HG03457 (cell line): ENCODE data around the gene KRTAP4-1.
"Not testable (repeated sequence)": the region's sequence is repeated elsewhere in the genome, so short reads cannot be mapped to it uniquely, and the experiment has no call there.

Experiments used
- ATAC-seq: cut with Tn5 transposase; IDR thresholded peaks from one replicate; pipeline ENCODE4 v1.9.1; 2021; ENCODE audit warnings: moderate number of reproducible peaks; ENCODE audit not compliant: unreplicated experiment

KRTAP4-1 gene

DNA sequence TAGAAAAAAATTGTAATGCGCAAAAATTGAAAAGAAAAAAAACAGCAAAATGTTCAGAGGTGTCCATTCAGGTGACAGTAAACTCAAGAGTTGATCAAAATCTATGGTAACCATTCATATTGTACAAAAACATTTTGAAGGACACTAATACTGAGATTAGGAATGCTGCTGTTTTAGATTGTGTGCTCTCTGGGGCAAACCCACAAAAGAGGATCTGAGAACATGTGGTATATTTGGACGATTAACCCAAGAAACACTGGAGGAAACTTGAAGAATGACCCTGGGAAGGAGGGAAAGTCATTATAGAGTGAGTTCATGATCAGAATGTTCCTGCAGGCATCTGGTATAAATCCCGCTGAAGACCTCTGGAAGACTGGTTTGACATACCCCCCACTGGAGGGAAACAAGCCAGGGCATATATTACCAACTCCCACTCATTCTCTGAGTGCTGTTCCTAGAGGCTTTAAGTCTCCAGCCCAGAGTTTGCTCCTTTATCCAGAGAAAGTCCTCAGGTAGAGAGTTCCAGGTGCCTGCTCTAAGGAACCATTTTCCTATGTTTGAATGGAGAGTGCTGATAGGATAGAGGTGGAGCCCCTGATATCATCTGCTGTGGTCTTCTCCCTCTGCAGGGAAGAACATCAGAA, 7.8 kb downstream of the KRTAP4-1 start:
- no peak for ATAC-seq

GRCh38 chr17:41171886-41172285, 12.8 kb downstream of the KRTAP4-1 start:
- no peak for ATAC-seq

DNA sequence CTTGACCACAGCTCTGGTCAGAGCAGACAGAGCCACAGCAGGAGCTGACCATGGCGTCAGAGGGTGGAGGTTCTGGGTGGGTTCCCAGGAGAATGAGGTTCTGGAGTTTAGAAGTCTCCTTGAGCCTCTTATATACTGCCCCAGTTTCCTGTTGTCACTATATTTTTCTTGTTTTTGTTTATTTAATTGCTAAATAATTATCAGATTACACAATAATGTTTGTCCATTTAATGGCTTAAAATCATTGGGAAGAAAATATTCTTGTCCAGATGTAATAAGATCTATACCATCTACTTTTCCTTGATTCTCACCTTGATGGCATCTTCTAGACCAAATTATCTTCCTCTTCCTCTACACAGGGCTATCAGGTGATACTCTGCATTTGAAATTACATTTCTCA, 16.6 kb downstream of the KRTAP4-1 start, which contains the start of gene KRTAP4-3:
Gene KRTAP4-3 (minus strand): TSS at position 101 of the 400 bp plus-strand sequence. CDS start 49 bp downstream, at position 52.
- ATAC-seq, result no peak

DNA sequence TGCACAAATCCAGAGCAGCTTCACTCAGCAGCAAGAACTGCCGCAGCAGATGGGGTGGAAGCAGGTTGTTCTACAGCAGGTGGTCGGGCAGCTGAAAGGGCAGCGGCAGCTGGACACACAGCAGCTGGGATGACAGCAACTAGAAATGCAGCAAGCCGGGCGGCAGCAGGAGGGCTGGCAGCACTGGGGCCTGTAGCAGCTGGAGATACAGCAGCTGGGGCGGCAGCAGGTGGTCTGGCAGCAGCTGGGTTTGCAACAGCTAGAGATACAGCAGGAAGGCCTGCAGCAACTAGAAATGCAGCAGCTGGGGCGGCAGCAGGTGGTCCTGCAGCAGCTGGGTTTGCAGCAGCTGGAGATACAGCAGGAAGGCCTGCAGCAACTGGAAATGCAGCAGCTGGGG, 17.1 kb downstream of the KRTAP4-1 start:
- no peak for ATAC-seq

GRCh38 chr17:41163828-41164227, 20.9 kb downstream of the KRTAP4-1 start:
- ATAC-seq, result no peak

- ATAC-seq, result no peak
Observed at GRCh38 chr17:41160648-41161047, 24.1 kb downstream of the KRTAP4-1 start, which contains the start of gene KRTAP4-4. Gene KRTAP4-4 (minus strand): TSS chr17:41160748. CDS start chr17:41160691, 57 bp downstream.

GRCh38 chr17:41160190-41160589, 24.5 kb downstream of the KRTAP4-1 start:
- not testable (repeated sequence) for ATAC-seq

DNA sequence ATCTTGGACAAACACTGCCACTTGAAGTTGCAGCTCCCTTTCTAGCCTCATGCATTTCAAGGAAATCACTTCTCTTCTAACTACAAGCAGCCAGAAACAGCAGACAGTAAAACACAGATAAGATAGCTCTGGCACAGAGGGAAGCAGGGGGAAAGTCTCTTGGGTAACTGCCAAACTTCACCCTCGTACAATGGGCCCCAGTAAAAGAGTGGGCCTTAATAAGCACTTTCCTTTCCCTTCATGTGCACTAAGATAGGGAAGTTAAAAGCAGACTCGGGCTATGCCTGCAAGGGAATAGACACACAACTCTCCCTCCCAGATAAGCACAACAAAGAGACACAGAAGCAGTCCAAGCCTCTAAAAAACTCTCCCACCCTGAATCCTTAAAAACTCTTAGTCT, 30.9 kb downstream of the KRTAP4-1 start:
- ATAC-seq, result no peak

DNA sequence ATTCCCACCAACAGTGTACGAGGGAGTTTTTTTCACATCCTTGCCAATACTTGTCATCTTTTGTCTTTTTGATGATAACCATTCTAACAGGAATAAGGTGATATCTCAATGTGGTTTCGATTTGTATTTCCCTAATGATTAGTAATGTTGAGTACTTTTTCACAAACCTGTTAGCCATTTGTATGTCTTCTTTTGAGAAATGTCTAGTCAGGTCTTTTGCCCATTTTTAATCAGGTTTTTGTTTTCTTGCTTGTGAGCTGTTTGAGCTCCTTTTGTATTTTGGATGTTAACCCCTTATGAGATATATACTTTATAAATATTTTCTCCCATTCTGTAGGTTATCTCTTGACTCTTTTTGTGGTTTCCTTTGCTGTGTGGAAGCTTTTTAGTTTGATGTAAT, 33.2 kb downstream of the KRTAP4-1 start:
- ATAC-seq, result no peak

- no peak for ATAC-seq
Observed at GRCh38 chr17:41150026-41150425, 34.7 kb downstream of the KRTAP4-1 start.

GRCh38 chr17:41149652-41149985, 35.1 kb downstream of the KRTAP4-1 start, which contains the start of gene KRTAP4-5:
Gene KRTAP4-5 (minus strand): TSS chr17:41149825. CDS start chr17:41149767, 58 bp downstream.
- no peak for ATAC-seq

GRCh38 chr17:41148971-41149651, 35.6 kb downstream of the KRTAP4-1 start:
- not testable (repeated sequence) for ATAC-seq

GRCh38 chr17:41147531-41148204, 37.0 kb downstream of the KRTAP4-1 start:
- ATAC-seq, result no peak

- no peak for ATAC-seq
Observed at GRCh38 chr17:41145261-41145660, 39.5 kb downstream of the KRTAP4-1 start.

DNA sequence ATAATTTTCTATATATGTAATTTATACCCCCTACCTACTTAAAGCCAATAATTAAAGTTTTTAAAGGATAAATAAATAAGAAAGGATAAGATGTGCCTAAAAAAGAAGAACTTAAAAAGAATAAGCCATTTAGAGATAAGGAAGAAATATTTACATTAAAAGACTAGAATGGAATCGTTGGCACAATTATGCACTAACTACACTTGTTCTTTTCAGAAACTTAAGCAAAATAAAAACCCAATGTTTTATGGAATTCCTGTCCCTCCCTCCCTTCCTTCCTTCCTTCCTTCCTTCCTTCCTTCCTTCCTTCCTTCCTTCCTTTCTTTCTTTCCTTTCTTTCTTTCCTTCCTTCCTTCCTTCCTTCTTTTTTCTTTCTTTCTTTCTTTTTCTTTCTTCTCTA, 39.9 kb downstream of the KRTAP4-1 start:
- ATAC-seq, result no peak

GRCh38 chr17:41141361-41141760, 43.4 kb downstream of the KRTAP4-1 start:
- no peak for ATAC-seq

GRCh38 chr17:41140360-41141131, 44.2 kb downstream of the KRTAP4-1 start, which contains the start of gene KRTAP4-6:
Gene KRTAP4-6 (minus strand): TSS chr17:41140544. CDS start chr17:41140487, 57 bp downstream.
- ATAC-seq, result no peak

DNA sequence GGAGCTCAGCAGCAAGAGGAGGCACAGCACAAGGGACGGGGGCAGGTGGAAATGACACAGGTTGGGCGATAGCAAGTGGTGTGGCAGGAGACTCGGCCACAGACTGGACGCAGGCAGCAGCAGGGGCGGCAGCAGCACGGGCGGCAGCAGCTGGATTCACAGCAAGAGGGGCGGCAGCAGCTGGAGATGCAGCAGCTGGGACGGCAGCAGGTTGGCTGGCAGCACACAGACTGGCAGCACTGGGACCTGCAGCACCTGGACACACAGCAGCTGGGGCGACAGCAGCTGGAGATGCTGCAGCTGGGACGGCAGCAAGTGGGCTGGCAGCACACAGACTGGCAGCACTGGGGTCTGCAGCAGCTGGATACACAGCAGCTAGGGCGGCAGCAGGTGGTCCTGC, 44.8 kb downstream of the KRTAP4-1 start:
- ATAC-seq, result not testable (repeated sequence)
